HEK293T (cell line): Measurements from ENCODE around the gene SUGCT.

Experiments used
- BHLHE40 ChIP-seq: fragments of 450-650 bp; IDR thresholded peaks from 2 replicates; pipeline ENCODE4 v1.6.1; 2016; ENCODE audit warnings: mild to moderate bottlenecking, moderate library complexity, borderline replicate concordance
- TARDBP ChIP-seq: fragments of 450-650 bp; IDR thresholded peaks from 2 replicates; pipeline ENCODE4 v1.6.1; 2016

DNA sequence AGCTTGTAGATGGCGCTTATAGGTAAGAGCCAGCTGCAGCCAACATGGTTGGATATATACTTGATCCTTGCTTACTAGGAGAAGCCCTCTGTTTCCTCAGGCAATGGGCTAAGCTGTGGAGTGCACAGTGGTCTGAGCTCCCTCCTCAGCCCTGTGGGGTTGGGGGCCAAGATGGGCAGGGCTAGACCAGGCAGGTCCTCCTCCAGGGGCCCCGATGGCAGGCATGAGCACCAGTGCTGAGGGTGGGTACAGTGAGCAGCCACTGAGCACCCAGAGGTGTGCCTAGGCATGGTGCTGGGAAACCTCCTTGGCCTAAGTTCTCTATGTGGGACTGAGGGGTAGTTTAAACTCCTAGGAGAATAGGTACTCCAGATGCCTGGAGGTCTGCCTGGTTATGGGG is 680.2 kb downstream of the SUGCT start:
- TF ChIP-seq BHLHE40 (no peak), TARDBP (no peak)
